Loucy (cell line): ENCODE measurements around the gene TPO.

ENCODE experiments used
- H2AFZ ChIP-seq: fragments of 200-600 bp; sonication (generic); 2 replicates; pipeline ENCODE4 v1.6.0; 2016; ENCODE audit warnings: antibody characterized with exemption, mild to moderate bottlenecking, low read length, moderate library complexity
- H3F3A ChIP-seq: fragments of 200-600 bp; 2 replicates; pipeline ENCODE4 v1.6.0; 2016; ENCODE audit warnings: antibody characterized with exemption, low read depth, mild to moderate bottlenecking
- H3K27me3 ChIP-seq: fragments of 200-600 bp; sonication (generic); 2 replicates; pipeline ENCODE4 v1.6.1; 2014; ENCODE audit warnings: low read length, mild to moderate bottlenecking; ENCODE audit not compliant: insufficient read depth, poor library complexity, severe bottlenecking
- H3K36me3 ChIP-seq: fragments of 200-600 bp; sonication (generic); 2 replicates; pipeline ENCODE4 v1.6.1; 2016; ENCODE audit warnings: low read length; ENCODE audit not compliant: insufficient read depth
- H3K4me1 ChIP-seq: fragments of 200-600 bp; sonication (generic); 2 replicates; pipeline ENCODE4 v1.5.1; 2014; ENCODE audit warnings: low read length, mild to moderate bottlenecking; ENCODE audit not compliant: insufficient read depth, poor library complexity, severe bottlenecking
- H3K4me2 ChIP-seq: fragments of 200-600 bp; sonication (generic); 2 replicates; pipeline ENCODE4 v1.6.0; 2014; ENCODE audit warnings: antibody characterized with exemption, low read length, low read depth, mild to moderate bottlenecking; ENCODE audit not compliant: poor library complexity, severe bottlenecking
- H3K4me3 ChIP-seq: fragments of 200-600 bp; sonication (generic); 2 replicates; pipeline ENCODE4 v1.5.1; 2014; ENCODE audit warnings: low read length, mild to moderate bottlenecking, mixed read lengths; ENCODE audit not compliant: poor library complexity, severe bottlenecking
- H3K79me2 ChIP-seq: fragments of 200-600 bp; sonication (generic); 2 replicates; pipeline ENCODE4 v1.6.1; 2014; ENCODE audit warnings: low read length; ENCODE audit not compliant: insufficient read depth
- H3K9ac ChIP-seq: fragments of 200-600 bp; sonication (generic); 2 replicates; pipeline ENCODE4 v1.6.0; 2014; ENCODE audit warnings: mild to moderate bottlenecking, low read depth, low read length, moderate library complexity; ENCODE audit not compliant: poor library complexity, severe bottlenecking
- H3K9me2 ChIP-seq: fragments of 200-600 bp; sonication (generic); replicated peaks from 2 replicates; pipeline ENCODE4 v1.6.1; 2016; ENCODE audit warnings: low read depth, low read length, mixed read lengths
- H3K9me3 ChIP-seq: fragments of 200-600 bp; sonication (generic); 2 replicates; pipeline ENCODE4 v1.6.1; 2014; ENCODE audit warnings: mild to moderate bottlenecking, antibody characterized with exemption, low read length, low read depth; ENCODE audit not compliant: insufficient read depth
- H4K20me1 ChIP-seq: fragments of 200-600 bp; sonication (generic); 2 replicates; pipeline ENCODE4 v1.6.0; 2014; ENCODE audit warnings: antibody characterized with exemption, low read length, mild to moderate bottlenecking; ENCODE audit not compliant: insufficient read depth, poor library complexity, severe bottlenecking
- EZH2phosphoT487 ChIP-seq: fragments of 200-600 bp; IDR thresholded peaks from 2 replicates; pipeline ENCODE4 v1.6.1; 2018; ENCODE audit warnings: antibody characterized with exemption, mild to moderate bottlenecking, moderate library complexity, borderline replicate concordance
- TF ChIP-seq, protein P1 (sequence below): fragments of 200-600 bp; sonication (generic); conservative IDR thresholded peaks from 2 replicates; pipeline ENCODE4 v1.5.1; 2014; ENCODE audit warnings: mild to moderate bottlenecking, antibody characterized with exemption, low read length

TPO gene

DNA sequence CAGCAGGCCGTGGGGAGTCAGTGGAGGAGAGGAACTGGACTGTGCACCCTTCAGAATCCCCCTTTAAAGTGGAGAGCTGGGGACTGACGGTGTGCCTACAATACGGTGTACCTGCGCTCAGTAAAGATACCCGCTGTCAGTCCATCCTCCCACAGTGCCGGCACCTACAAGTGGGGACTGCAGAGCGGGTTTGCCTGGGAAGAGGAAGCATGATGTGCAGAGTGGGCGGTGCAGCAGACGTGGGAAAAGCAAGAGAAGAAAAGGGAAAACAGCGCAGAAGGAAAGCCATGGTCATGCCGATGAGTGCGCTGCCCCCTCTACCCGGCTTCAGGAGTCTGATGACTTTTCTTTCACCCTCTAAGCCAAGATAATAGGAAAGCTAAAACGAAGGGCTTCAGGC is 148.0 kb downstream of the TPO start:
- H3K4me1 ChIP-seq, result peaks cover 11% of the 10 kb centered on the region
- no peak overlapping the region for H3K4me2 ChIP-seq

DNA sequence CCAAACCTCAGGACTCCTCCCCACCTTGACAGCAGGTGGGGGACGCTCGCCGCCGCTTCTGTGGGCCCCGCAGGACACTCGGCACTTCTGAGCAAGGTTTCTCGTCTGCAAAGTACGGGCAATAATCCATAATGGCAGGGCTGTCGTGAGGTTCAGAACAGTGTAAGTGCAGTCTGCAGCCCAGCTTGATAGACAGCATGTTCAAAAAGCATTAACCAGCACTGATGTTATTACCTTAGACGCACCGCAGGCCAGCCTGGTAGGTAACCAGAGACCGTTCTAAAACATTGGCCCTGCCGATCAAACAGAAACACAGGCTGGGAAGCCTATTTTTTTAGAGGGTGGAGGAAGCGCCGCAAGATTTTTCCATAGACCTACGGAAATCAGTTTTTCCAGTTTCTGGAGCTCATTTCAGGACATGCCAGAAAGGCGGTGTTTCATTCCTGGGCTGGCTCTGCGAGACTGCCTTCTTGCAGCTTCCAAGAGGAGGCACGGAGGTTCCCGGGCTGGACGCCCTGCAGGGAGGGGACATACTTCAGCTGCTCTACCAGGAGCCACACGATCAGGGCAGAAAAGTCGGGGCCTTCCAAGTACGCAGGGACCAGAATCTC is 148.7 kb downstream of the TPO start:
- H2AFZ ChIP-seq, result no peak overlapping the region
- H4K20me1 ChIP-seq, result no peaks in the 10 kb centered on the region
- H3K27me3 ChIP-seq, result no peaks in the 10 kb centered on the region
- H3K4me2 ChIP-seq, result no peak overlapping the region
- TF ChIP-seq, protein P1, sequence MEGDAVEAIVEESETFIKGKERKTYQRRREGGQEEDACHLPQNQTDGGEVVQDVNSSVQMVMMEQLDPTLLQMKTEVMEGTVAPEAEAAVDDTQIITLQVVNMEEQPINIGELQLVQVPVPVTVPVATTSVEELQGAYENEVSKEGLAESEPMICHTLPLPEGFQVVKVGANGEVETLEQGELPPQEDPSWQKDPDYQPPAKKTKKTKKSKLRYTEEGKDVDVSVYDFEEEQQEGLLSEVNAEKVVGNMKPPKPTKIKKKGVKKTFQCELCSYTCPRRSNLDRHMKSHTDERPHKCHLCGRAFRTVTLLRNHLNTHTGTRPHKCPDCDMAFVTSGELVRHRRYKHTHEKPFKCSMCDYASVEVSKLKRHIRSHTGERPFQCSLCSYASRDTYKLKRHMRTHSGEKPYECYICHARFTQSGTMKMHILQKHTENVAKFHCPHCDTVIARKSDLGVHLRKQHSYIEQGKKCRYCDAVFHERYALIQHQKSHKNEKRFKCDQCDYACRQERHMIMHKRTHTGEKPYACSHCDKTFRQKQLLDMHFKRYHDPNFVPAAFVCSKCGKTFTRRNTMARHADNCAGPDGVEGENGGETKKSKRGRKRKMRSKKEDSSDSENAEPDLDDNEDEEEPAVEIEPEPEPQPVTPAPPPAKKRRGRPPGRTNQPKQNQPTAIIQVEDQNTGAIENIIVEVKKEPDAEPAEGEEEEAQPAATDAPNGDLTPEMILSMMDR, result no peak
- TF ChIP-seq EZH2phosphoT487, result no peak
- H3K9ac ChIP-seq, result no peak overlapping the region
- no peaks in the 10 kb centered on the region for H3K9me2 ChIP-seq
- no peaks in the 10 kb centered on the region for H3F3A ChIP-seq
- H3K9me3 ChIP-seq, result no peaks in the 10 kb centered on the region
- no peaks in the 10 kb centered on the region for H3K36me3 ChIP-seq
- peaks cover 11% of the 10 kb centered on the region for H3K4me1 ChIP-seq
- no peak overlapping the region for H3K4me3 ChIP-seq
- H3K79me2 ChIP-seq, result no peaks in the 10 kb centered on the region

More for the DNA sequence above, 148.0 kb downstream of the TPO start:
- no peaks in the 10 kb centered on the region for H3K9me2 ChIP-seq
- TF ChIP-seq EZH2phosphoT487, result no peak
- TF ChIP-seq, protein P1, result no peak
- H3K27me3 ChIP-seq, result no peaks in the 10 kb centered on the region
- H3K79me2 ChIP-seq, result no peaks in the 10 kb centered on the region
- no peak overlapping the region for H3K4me3 ChIP-seq
- no peaks in the 10 kb centered on the region for H3F3A ChIP-seq
- no peak overlapping the region for H2AFZ ChIP-seq
- H3K9me3 ChIP-seq, result no peaks in the 10 kb centered on the region
- H3K9ac ChIP-seq, result no peak overlapping the region
- no peaks in the 10 kb centered on the region for H4K20me1 ChIP-seq
- no peaks in the 10 kb centered on the region for H3K36me3 ChIP-seq

DNA sequence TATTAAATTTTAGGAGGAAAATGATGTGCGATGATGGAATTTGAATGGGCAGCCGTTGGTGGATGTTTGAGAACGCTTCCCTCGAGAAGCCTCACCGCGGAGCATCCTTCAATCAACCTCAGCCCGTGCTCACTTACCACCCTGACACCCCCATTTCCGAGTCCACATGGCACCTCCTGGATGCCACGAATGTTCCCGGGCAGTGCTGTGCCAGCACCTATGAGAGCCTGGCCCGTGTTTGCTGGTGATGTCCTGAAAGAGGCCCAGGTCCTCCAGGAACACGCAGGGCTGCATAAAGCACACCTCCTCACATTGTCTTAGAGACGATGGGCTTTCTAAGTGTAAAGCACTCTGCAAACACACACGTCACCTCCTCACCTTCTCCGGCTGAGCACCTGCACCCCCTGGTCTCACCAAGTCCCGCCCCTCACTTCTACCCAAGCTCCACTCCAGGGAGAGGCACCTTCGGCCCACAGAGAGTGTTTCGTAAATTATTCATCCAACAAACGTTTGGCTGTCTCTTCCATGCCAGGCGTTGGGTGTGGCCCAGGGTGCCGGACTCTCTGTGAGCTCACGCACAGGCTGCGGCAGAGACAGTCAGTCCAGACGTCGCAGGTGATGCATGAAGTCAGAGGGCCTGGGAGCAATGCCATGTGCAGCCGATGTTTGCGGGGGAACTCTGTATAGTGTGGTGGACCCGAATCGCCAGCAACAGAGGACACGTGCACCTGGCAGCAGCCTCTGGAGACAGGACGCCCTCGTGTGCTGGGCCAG is 150.0 kb downstream of the TPO start:
- no peak overlapping the region for H3K9ac ChIP-seq
- no peaks in the 10 kb centered on the region for H3K9me2 ChIP-seq
- H3K79me2 ChIP-seq, result no peaks in the 10 kb centered on the region
- H3K4me3 ChIP-seq, result no peak overlapping the region
- TF ChIP-seq EZH2phosphoT487, result no peak
- TF ChIP-seq, protein P1, result no peak
- no peaks in the 10 kb centered on the region for H3F3A ChIP-seq
- H3K4me1 ChIP-seq, result peaks cover 11% of the 10 kb centered on the region
- no peaks in the 10 kb centered on the region for H3K27me3 ChIP-seq
- no peaks in the 10 kb centered on the region for H4K20me1 ChIP-seq
- no peak overlapping the region for H2AFZ ChIP-seq
- no peaks in the 10 kb centered on the region; the same call in 1 of the 2 replicates for H3K9me3 ChIP-seq
- no peak overlapping the region for H3K4me2 ChIP-seq
- H3K36me3 ChIP-seq, result no peaks in the 10 kb centered on the region
